ENCODE data around the gene RAD51B.

- TF ChIP-seq CTCF (conservative IDR thresholded peaks at IDR 0.05 in 1 of 2, IDR thresholded peaks at IDR 0.05 in 1 of 2; ENCODE audit: low read depth in 1 of 2, low read length in 2 of 2): no peak
- TF ChIP-seq EZH2 (IDR thresholded peaks at IDR 0.05; ENCODE audit: low read length, missing control alignments): no peak
Observed at GRCh38 chr14:68628605-68629310, 809.2 kb downstream of the RAD51B start.
